EH (cell line): Measurements from ENCODE around the gene GMFB.

Source experiments
- DNase-seq: peaks from one replicate; pipeline ENCODE4 v3.0.0-alpha.2; 2015; ENCODE audit warnings: low read depth

GMFB gene

DNA sequence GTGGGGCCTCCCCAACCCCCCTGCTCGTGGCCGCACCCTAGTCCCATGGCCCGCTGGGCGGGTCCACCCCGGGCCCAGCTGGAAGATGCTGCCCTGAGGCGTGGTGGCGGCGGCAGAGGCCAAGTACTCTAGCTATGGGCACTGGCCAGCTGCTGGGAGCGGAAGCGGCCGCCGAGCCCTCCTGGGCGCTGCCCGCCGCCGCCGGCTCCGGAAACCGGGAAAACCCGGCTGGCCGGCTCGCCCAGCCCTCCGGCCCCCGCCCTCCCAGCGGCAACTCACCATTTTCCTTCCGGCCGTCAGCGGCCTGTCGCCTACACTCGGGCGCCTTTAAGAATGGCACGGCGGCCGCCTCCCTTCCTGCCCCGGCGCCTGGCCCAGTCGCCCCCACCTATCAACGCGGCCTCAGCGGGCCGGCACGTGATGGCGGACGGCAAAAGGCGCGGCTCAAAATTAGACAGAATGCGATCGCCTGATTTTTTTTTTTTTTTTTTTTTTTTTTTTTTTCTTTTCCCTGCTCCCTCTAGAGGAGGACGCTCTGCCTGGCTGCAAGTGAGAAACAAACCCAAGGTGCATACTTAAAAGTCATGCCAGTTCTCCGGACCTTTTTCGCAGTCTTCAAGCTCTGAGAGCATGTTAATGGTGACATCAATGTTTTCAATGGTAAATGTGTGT is at the start of gene GMFB:
Gene GMFB, minus strand, starts transcription at position 335 of the 672 bp plus-strand sequence. Its CDS starts 53 bp downstream, at position 282.
- DNase-seq: peak; percentile 94

- DNase-seq: no peak
These were observed 49.3 kb upstream of the GMFB start for GRCh38 chr14:54538055-54538454.

DNA sequence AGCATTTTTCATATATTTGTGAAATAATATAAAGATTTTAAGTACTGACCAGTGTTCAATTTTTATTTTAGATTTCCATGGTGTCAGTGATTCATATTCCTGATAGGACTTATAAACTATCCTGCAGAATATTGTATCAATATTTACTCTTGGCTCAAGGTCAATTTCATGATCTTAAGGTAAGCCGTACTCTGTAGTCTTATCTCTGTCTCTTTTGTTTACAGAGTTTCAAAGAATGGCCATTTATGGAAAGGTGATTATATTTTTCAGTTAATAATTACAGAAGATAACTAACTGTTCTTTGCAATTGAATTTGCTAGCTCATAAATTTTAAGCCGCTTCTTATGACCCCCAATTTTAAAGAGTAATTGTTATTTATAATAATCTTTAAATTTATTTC is 48.9 kb upstream of the GMFB start:
- DNase-seq: no peak

DNA sequence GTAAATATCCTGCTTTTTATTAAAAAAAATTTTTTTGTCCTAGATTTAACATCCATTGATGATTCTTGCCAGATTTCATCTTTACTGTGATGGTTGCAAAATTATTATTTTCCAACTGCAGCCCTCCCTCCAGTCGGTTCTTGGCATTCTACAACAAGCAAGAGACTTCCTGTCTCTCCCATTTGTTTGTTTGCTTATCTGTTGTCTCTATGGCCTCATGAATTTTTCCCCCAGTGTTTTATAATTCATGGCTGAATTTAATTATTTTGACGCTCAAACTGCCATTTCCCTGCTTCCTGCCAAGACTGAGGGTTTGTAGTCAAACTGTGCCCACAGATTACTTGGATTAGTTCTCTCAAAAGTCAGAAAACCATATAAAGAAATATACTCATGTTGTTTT is 46.9 kb upstream of the GMFB start:
- DNase-seq: no peak

- DNase-seq: peak; percentile 30
These were observed 46.3 kb upstream of the GMFB start for GRCh38 chr14:54535126-54535525.

- DNase-seq: no peak
These were observed 44.3 kb upstream of the GMFB start for GRCh38 chr14:54533100-54533499.

DNA sequence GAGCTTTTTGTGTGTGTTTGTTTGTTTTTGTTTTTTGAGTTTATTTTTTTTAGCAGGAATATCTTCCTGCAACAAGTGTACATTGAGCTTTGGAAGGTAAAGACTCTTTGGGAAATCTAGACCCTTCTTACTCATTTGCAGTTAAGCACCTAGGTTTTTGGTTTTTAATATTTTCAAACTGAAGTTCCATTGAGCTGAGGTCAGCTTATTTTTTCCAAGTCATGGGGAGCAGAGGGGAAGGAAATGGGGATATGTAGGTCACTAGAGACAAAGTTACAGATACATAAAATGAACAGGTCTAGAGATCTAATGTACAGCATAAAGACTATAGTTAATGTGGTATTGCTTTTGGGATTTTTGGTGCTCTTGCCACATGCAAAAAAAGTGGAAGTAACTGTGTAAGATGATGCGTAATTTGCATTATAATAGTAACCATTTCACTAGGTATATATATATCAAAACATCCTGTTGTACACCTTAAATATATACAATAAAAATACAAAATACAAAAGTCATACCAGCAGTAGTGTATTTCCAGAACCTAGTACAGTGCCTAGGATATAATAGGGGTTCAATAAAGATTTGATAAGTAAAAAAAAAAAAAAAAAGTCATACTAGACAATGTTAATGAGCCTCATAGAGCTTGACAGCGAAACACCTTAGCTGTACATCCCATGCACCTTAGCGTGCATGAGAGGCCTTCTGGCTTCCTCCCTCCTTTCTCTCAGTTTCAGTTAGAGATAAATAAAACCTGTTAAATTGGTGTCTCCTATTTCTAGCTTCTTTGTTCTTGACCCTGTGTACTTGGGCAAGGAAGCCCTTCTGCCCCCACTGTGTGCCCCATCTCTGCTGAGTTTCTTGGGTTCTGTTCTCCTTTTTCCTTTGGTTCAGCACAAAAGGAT is 43.6 kb upstream of the GMFB start:
- no peak for DNase-seq

- peak; percentile 79 for DNase-seq
These were observed 41.0 kb upstream of the GMFB start for GRCh38 chr14:54529811-54530210.

DNA sequence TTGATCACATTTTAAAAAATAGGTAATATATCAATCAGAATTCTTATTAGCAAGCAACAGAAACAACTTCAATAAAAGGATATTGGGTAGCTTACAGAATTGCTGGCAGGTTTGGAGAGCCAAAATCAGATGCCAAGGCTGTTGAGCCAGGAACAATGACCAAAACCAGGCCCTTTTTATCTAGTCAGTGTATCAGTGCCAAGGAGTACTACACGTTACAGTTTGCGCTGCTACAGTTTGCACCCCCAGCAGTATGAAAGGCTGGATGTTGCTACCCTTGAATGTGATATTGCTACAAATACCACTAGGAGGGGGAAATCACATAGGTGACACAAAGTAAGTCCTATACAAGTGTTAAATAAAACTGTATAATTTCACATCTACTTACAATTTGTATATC is 40.2 kb upstream of the GMFB start:
- no peak for DNase-seq

DNA sequence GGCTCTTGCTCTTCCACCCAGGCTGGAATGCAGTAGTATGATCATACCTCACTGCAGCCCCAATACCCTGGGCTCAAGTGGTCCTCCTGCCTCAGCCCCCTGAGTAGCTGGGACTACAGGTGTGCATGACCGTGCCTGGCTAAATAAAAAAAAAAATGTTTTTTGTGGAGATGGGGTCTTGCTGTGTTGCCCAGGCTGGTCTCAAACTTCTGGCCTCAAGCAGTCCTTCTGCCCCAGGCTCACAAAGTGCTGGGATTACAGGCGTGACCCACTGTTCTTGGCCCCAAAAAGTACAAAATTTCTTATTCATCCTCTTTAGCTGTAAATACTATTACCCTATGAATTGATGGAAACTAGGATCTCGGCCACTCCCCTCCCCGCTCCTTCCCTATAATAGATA is 35.6 kb upstream of the GMFB start:
- no peak for DNase-seq

- no peak for DNase-seq
These were observed 27.9 kb upstream of the GMFB start for GRCh38 chr14:54516709-54517108.

DNA sequence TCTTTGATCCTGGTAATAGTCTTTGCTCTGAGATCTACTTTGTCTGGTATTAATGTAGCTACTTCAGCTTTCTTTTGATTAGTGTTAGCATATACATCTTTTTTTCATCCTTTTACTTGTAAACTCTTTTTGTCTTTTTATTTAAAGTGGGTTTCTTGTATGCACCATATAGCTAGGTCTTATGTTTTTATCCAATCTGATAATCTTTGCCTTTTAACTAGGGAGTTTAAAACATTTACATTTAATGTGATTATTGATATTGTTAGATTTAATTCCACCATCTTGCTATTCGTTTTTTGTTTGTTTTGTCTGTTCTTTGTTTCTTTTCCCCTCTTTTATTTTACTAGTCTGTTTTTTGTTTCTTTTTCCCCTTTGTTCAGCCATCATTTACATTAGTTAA is 26.9 kb upstream of the GMFB start:
- no peak for DNase-seq

- no peak for DNase-seq
These were observed 23.6 kb upstream of the GMFB start for GRCh38 chr14:54512393-54512792.

- peak; percentile 98 for DNase-seq
These were observed 21.0 kb upstream of the GMFB start, which contains the start of gene CGRRF1 for GRCh38 chr14:54509546-54510501. CGRRF1 (plus strand) TSS chr14:54509906; CDS start chr14:54509960, 54 bp downstream.

GRCh38 chr14:54503486-54503885 is 14.7 kb upstream of the GMFB start:
- DNase-seq: peak; percentile 68

GRCh38 chr14:54502602-54503001 is 13.8 kb upstream of the GMFB start:
- DNase-seq: peak; percentile 16

GRCh38 chr14:54501480-54501879 is 12.7 kb upstream of the GMFB start:
- DNase-seq: no peak

GRCh38 chr14:54500744-54501143 is 12.0 kb upstream of the GMFB start:
- DNase-seq: no peak

DNA sequence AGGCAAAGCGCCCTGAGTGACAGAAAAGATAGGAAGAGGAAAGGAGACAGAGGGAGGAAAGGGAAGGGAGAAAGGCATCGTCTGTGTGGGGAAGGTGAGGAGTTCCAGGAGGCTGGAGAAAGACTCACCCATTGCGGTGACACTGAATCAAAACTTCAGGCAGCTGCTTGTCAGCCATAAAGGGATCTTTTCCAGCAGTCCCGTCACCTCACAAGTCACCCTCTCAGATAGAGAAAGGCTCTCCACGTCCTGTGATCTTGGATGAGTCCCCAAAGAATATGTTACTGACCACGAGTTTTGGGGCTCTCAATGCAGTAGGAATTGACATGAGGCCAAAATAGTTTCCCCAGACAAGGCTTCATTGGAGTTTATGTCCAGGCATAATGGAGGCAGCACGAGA is 9.8 kb upstream of the GMFB start:
- no peak for DNase-seq

DNA sequence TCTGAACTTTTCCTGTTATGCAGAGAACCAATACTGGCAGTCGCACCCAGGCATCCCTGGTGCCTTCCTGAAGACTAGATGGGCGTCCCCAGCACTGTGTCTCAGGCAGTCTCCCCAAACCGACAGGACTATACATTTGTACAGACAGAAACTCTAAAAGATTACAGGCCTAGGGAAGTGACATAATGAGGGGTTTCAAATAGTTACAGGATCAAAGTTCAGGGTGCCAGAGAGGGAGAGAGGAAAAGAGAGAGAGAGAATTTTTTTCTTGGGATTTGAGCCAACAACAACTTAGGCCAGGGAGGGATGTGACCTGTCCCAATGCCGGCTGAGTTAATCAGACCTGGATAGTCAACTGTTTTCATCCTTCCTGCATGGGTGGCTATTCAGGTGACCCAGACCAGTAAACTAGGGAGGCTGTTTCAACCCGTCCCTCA is 9.3 kb upstream of the GMFB start:
- DNase-seq: no peak

GRCh38 chr14:54497224-54497623 is 8.4 kb upstream of the GMFB start:
- DNase-seq: no peak

DNA sequence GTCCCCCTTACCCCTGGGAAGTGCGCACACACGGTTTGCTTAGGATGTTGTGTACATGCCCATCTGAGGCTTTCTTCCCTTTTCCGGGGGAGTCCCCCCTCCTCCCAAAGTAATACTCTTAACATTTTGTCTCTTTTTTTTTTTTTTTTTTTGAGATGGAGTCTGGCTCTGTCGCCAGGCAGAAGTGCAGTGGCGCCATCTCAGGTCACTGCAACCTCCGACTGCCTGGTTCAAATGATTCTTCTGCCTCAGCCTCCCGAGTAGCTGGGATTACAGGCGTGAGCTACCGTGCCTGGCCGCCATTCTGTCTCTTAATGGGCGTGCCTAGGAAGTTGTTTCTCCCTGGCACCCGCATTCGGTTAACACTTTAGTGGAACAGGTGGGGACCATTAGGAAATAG is 4.5 kb upstream of the GMFB start:
- DNase-seq: no peak
